ENCODE measurements around the gene TOP2A.

The TOP2A gene

DNA sequence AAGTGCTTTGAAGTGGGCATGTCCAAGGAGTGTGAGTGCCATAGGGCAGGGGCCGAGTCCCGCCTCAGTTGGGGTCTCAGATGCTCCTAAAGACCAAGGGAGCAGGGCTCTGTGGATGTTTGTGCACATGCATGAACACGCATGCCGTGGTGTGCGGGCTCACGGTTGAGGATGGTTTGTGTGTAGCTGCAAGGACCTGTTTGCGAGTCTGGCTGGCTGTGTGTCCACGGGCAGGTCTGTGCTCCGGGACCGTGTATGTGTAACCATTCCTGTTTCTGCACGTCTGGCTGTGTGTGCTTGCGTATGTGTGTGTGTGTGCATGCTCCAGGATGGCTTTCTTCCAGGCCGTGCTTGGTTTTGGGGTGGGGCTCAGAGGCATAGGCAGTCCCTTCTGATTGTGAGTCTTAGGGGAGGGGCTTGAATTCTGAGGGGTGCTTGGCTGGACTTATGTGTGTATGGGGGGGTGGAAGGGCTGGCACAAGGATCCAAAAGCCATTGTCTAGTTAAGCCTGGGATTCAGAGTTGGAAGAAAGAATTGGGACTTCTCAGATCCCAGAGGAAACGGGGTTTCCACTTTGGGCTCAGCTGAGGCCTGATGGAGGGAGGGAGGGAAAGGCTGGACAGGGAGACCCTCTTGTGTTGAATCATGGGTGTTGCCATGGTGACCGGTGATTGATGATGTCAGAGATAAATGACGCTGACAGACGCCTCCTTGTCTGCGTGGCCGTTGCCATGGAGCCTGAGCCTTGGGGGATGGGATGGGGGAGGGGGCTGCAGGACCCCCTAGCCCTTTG, 67.6 kb downstream of the TOP2A start:
- H3K4me2 ChIP-seq, result no peak overlapping the region
- H3K36me3 ChIP-seq (ENCODE audit: insufficient read depth), result peaks cover 5% of the 10 kb centered on the region; the same call in 1 of the 2 replicates
- TF ChIP-seq, protein P1, sequence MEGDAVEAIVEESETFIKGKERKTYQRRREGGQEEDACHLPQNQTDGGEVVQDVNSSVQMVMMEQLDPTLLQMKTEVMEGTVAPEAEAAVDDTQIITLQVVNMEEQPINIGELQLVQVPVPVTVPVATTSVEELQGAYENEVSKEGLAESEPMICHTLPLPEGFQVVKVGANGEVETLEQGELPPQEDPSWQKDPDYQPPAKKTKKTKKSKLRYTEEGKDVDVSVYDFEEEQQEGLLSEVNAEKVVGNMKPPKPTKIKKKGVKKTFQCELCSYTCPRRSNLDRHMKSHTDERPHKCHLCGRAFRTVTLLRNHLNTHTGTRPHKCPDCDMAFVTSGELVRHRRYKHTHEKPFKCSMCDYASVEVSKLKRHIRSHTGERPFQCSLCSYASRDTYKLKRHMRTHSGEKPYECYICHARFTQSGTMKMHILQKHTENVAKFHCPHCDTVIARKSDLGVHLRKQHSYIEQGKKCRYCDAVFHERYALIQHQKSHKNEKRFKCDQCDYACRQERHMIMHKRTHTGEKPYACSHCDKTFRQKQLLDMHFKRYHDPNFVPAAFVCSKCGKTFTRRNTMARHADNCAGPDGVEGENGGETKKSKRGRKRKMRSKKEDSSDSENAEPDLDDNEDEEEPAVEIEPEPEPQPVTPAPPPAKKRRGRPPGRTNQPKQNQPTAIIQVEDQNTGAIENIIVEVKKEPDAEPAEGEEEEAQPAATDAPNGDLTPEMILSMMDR (conservative IDR thresholded peaks at IDR 0.05; ENCODE audit: low read depth, low read length), result no peak
- no peak overlapping the region for H3K4me3 ChIP-seq (IDR thresholded peaks at IDR 0.05; ENCODE audit: insufficient read depth, low read depth, low read length)
- no peak overlapping the region for H2AFZ ChIP-seq (ENCODE audit: low read depth)
- peaks cover 37% of the 10 kb centered on the region; the same call in 1 of the 2 replicates for H3K79me2 ChIP-seq (ENCODE audit: insufficient read depth, low read depth)
- H3K27ac ChIP-seq, result no peak overlapping the region
- no peaks in the 10 kb centered on the region for H3K27me3 ChIP-seq (ENCODE audit: insufficient read depth, low read depth)
- H3K9ac ChIP-seq, result no peak overlapping the region
- peaks cover 31% of the 10 kb centered on the region for H3K4me1 ChIP-seq (ENCODE audit: low read depth, poor library complexity, severe bottlenecking)
- H4K20me1 ChIP-seq (ENCODE audit: insufficient read depth), result peaks cover 6% of the 10 kb centered on the region; the same call in 1 of the 2 replicates

DNA sequence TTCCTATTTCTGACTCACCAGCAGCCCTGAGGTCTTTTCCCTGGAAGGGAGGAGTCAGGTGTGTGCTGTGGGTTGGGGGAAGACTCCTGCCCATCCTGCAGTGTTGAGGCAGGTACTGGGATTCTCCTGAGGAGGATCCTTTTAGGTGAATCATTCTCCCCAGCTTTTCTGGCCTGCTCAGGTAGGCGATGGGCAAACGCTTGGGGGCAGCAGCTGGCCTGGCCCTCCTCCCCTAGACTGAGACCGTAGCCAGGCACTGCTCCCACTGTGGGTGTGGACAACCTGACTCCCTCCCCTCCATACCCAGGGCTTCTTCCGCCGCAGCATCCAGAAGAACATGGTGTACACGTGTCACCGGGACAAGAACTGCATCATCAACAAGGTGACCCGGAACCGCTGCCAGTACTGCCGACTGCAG, 68.2 kb downstream of the TOP2A start:
- Histone ChIP-seq H4K20me1 (ENCODE audit: insufficient read depth) (peaks cover 6% of the 10 kb centered on the region; the same call in 1 of the 2 replicates), H3K4me1 (ENCODE audit: low read depth, poor library complexity, severe bottlenecking) (peaks cover 31% of the 10 kb centered on the region), H3K9ac (no peak overlapping the region), H3K36me3 (ENCODE audit: insufficient read depth) (peaks cover 5% of the 10 kb centered on the region; the same call in 1 of the 2 replicates), H3K4me3 (IDR thresholded peaks at IDR 0.05; ENCODE audit: insufficient read depth, low read depth, low read length) (no peak overlapping the region), H3K79me2 (ENCODE audit: insufficient read depth, low read depth) (peaks cover 38% of the 10 kb centered on the region; the same call in 1 of the 2 replicates), H3K27ac (no peak overlapping the region), H2AFZ (ENCODE audit: low read depth) (no peak overlapping the region), H3K27me3 (ENCODE audit: insufficient read depth, low read depth) (no peaks in the 10 kb centered on the region), H3K4me2 (no peak overlapping the region)
- TF ChIP-seq, protein P1 (conservative IDR thresholded peaks at IDR 0.05; ENCODE audit: low read depth, low read length), result no peak

DNA sequence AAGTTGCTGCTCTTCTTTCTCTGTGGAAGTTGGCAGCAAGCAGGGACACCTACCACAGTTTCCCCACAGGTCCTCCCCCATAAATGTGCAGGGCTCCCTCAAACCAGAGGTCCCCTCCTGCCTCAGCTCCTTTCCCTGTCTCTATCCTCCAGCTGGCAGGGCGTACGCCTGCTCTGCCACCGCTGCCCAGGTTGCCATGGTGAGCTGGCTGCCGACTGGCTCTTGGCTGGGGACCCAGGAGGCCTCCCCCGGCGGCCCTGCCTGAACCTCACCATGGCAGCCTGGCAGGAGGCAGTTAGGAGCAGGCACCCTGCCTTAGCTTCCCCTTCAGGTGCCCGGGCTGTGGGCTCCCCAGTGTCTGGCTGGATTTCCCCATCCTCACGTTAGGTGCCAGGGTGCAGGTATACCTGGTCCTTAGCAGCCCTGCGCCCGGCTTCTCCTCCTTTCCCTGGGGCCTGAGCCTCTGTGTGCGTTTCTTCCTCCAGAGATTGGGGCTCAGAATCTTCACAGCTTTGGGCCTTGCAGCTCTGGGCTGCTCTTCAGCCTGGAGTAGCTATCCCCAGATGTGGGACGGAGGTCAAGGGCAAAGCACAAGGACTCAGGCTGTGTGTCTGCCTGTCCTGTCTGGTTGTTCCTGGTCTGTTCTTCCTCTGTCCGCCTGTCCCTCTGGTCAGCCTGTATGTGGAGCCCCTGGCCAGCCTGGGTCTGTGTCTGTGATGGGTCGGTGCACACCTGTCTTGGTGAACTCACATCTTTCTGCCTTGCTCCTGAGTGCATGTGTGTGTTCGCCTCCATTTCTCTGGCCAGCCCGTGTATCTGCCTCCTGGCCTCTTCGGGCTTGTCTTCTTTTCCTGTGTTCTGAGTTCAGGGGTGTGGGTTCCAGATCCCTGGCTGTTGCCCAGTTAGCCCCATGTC, 68.9 kb downstream of the TOP2A start:
- no peak overlapping the region for H3K4me2 ChIP-seq
- H3K4me3 ChIP-seq (IDR thresholded peaks at IDR 0.05; ENCODE audit: insufficient read depth, low read depth, low read length), result no peak overlapping the region
- peaks cover 6% of the 10 kb centered on the region; the same call in 1 of the 2 replicates for H4K20me1 ChIP-seq (ENCODE audit: insufficient read depth)
- H3K27me3 ChIP-seq (ENCODE audit: insufficient read depth, low read depth), result no peaks in the 10 kb centered on the region
- no peak overlapping the region for H3K27ac ChIP-seq
- TF ChIP-seq, protein P1 (conservative IDR thresholded peaks at IDR 0.05; ENCODE audit: low read depth, low read length), result no peak
- H3K79me2 ChIP-seq (ENCODE audit: insufficient read depth, low read depth), result peaks cover 38% of the 10 kb centered on the region; the same call in 1 of the 2 replicates
- peaks cover 5% of the 10 kb centered on the region; the same call in 1 of the 2 replicates for H3K36me3 ChIP-seq (ENCODE audit: insufficient read depth)
- H2AFZ ChIP-seq (ENCODE audit: low read depth), result no peak overlapping the region
- H3K4me1 ChIP-seq (ENCODE audit: low read depth, poor library complexity, severe bottlenecking), result peaks cover 31% of the 10 kb centered on the region
- no peak overlapping the region for H3K9ac ChIP-seq

DNA sequence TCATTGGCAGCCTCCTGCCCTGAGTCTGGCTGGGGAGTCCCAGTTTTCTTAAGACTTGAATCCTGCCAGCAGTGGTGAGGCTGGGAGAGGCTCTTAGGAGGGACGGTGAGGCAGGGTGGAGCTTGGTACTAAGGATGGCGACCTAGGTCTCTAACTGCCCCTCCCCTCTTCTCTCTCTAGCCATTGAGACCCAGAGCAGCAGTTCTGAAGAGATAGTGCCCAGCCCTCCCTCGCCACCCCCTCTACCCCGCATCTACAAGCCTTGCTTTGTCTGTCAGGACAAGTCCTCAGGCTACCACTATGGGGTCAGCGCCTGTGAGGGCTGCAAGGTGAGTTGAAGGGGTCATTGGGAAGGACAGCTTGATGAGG, 69.6 kb downstream of the TOP2A start:
- Histone ChIP-seq H3K36me3 (ENCODE audit: insufficient read depth) (peaks cover 5% of the 10 kb centered on the region; the same call in 1 of the 2 replicates), H3K27me3 (ENCODE audit: insufficient read depth, low read depth) (no peaks in the 10 kb centered on the region), H3K4me1 (ENCODE audit: low read depth, poor library complexity, severe bottlenecking) (peaks cover 32% of the 10 kb centered on the region), H2AFZ (ENCODE audit: low read depth) (no peak overlapping the region), H3K27ac (no peak overlapping the region), H4K20me1 (ENCODE audit: insufficient read depth) (peaks cover 9% of the 10 kb centered on the region; the same call in 1 of the 2 replicates), H3K4me3 (IDR thresholded peaks at IDR 0.05; ENCODE audit: insufficient read depth, low read depth, low read length) (no peak overlapping the region), H3K4me2 (no peak overlapping the region), H3K9ac (no peak overlapping the region), H3K79me2 (ENCODE audit: insufficient read depth, low read depth) (peaks cover 44% of the 10 kb centered on the region; the same call in 1 of the 2 replicates)
- TF ChIP-seq, protein P1 (conservative IDR thresholded peaks at IDR 0.05; ENCODE audit: low read depth, low read length), result no peak

All from KMS-11 (cell line).